SU-DHL-6 (cell line): ENCODE data around the gene IFNGR1.
A peak's percentile ranks its signal among the peaks of the same experiment; 100 is the strongest.

Experiments used
- H2AFZ ChIP-seq: fragments of 200-600 bp; sonication (generic); 2 replicates; pipeline ENCODE4 v1.6.1; 2014; ENCODE audit warnings: low read depth, mild to moderate bottlenecking, moderate library complexity, mixed read lengths, antibody characterized with exemption, low read length; ENCODE audit not compliant: severe bottlenecking
- H3F3A ChIP-seq: fragments of 200-600 bp; shearing (Covaris generic); 2 replicates; pipeline ENCODE4 v1.6.0; 2016; ENCODE audit warnings: antibody characterized with exemption, mild to moderate bottlenecking; ENCODE audit not compliant: insufficient read depth
- H3K27ac ChIP-seq: fragments of 200-600 bp; sonication (generic); 2 replicates; pipeline ENCODE4 v1.5.1; 2016; ENCODE audit warnings: low read depth, mild to moderate bottlenecking, low read length, moderate library complexity, mixed read lengths
- H3K27me3 ChIP-seq: fragments of 200-600 bp; sonication (generic), shearing (Covaris generic); 2 replicates; pipeline ENCODE4 v1.6.0; 2014; ENCODE audit warnings: mild to moderate bottlenecking, low read length
- H3K36me3 ChIP-seq: fragments of 200-600 bp; sonication (generic); 2 replicates; pipeline ENCODE4 v1.6.1; 2014; ENCODE audit warnings: mild to moderate bottlenecking, low read length, mixed read lengths
- H3K4me2 ChIP-seq: fragments of 300-600, 200-600 bp; shearing (Covaris generic), sonication (generic); 2 replicates; pipeline ENCODE4 v1.6.0; 2014; ENCODE audit warnings: low read length, low read depth, mild to moderate bottlenecking; ENCODE audit not compliant: poor library complexity, severe bottlenecking
- H3K4me3 ChIP-seq: fragments of 200-600 bp; sonication (generic); 2 replicates; pipeline ENCODE4 v1.5.1; 2014; ENCODE audit warnings: antibody characterized with exemption, low read length, mild to moderate bottlenecking, mixed read lengths; ENCODE audit not compliant: insufficient read depth, poor library complexity, severe bottlenecking
- H3K79me2 ChIP-seq: fragments of 200-600 bp; sonication (generic); 2 replicates; pipeline ENCODE4 v1.6.1; 2014; ENCODE audit warnings: mild to moderate bottlenecking, low read length, moderate library complexity; ENCODE audit not compliant: insufficient read depth
- H3K9ac ChIP-seq: fragments of 200-600 bp; sonication (generic); 2 replicates; pipeline ENCODE4 v1.7.0; 2014; ENCODE audit warnings: mild to moderate bottlenecking, low read length
- H3K9me2 ChIP-seq: fragments of 200-600 bp; sonication (generic); replicated peaks from 2 replicates; pipeline ENCODE4 v1.6.1; 2014; ENCODE audit warnings: low read length; ENCODE audit not compliant: insufficient read depth
- H3K9me3 ChIP-seq: fragments of 200-600 bp; sonication (generic); 2 replicates; pipeline ENCODE4 v1.6.1; 2014; ENCODE audit warnings: low read length, mixed read lengths; ENCODE audit not compliant: insufficient read depth
- H4K20me1 ChIP-seq: fragments of 200-600 bp; sonication (generic); 2 replicates; pipeline ENCODE4 v1.6.1; 2014; ENCODE audit warnings: low read depth, mild to moderate bottlenecking, antibody characterized with exemption, low read length, moderate library complexity, mixed read lengths
- EZH2phosphoT487 ChIP-seq: fragments of 200-600 bp; sonication (generic), shearing (Covaris generic); conservative IDR thresholded peaks from 2 replicates; pipeline ENCODE4 v1.6.1; 2018; ENCODE audit warnings: mild to moderate bottlenecking, antibody characterized with exemption, low read length, moderate library complexity, mixed read lengths
- TF ChIP-seq, protein P1 (sequence below): fragments of 200-600 bp; sonication (generic); IDR thresholded peaks from one replicate; pipeline ENCODE4 v1.5.1; 2017; ENCODE audit warnings: antibody characterized with exemption, mild to moderate bottlenecking, low read length, moderate library complexity; ENCODE audit not compliant: insufficient read depth, poor library complexity, severe bottlenecking

Gene IFNGR1

GRCh38 chr6:137167702-137168377 lies 51.3 kb downstream of the IFNGR1 start:
- H3K4me2 ChIP-seq = no peak overlapping the region
- no peaks in the 10 kb centered on the region for H3K36me3 ChIP-seq
- H3K79me2 ChIP-seq = no peaks in the 10 kb centered on the region
- no peaks in the 10 kb centered on the region for H4K20me1 ChIP-seq
- H3F3A ChIP-seq = no peaks in the 10 kb centered on the region
- no peak overlapping the region for H3K27ac ChIP-seq
- H3K9ac ChIP-seq = no peak overlapping the region
- TF ChIP-seq, protein P1, sequence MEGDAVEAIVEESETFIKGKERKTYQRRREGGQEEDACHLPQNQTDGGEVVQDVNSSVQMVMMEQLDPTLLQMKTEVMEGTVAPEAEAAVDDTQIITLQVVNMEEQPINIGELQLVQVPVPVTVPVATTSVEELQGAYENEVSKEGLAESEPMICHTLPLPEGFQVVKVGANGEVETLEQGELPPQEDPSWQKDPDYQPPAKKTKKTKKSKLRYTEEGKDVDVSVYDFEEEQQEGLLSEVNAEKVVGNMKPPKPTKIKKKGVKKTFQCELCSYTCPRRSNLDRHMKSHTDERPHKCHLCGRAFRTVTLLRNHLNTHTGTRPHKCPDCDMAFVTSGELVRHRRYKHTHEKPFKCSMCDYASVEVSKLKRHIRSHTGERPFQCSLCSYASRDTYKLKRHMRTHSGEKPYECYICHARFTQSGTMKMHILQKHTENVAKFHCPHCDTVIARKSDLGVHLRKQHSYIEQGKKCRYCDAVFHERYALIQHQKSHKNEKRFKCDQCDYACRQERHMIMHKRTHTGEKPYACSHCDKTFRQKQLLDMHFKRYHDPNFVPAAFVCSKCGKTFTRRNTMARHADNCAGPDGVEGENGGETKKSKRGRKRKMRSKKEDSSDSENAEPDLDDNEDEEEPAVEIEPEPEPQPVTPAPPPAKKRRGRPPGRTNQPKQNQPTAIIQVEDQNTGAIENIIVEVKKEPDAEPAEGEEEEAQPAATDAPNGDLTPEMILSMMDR = no peak
- no peak for TF ChIP-seq EZH2phosphoT487
- H3K4me3 ChIP-seq = no peak overlapping the region
- H2AFZ ChIP-seq = no peak overlapping the region
- H3K9me2 ChIP-seq = no peaks in the 10 kb centered on the region
- H3K27me3 ChIP-seq = no peaks in the 10 kb centered on the region
- H3K9me3 ChIP-seq = peaks cover 15% of the 10 kb centered on the region; the same call in 1 of the 2 replicates

DNA sequence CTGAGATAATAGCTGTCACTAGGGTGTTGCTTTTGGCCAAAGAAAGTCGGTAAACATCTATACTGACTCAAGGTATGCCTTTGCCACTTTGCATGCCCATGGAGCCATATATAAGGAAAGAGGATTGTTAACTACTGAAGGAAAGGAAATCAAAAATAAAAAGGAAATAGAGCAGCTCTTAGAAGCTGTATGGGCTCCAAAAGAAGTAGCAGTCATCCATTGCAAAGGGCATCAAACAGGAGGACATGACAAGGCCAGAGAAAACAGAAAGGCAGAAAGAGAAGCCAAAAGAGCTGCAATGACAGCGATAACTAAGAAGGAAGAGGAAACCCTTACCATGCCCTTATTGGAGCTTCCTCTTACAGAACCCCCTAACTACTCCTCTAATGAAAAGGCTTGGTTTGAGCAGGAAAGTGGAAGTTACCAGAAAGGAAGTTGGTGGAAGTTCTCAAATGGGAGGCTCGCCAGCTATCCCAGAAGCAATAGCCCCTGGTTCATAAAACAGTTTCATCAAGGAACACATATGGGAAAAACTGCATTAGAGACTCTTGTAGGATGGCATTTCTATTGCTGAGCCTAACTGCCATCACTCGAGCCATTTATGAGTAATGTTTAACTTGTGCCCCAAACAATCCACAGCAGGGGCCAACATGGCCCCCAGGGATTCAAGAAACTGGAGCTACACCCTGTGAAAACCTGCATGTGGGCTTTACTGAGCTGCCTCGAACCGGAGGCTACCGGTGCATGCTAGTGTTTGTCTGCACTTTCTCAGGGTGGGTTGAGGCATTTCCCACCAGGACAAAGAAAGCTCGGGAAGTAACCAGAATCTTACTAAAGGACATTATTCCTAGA lies 52.7 kb downstream of the IFNGR1 start:
- Histone ChIP-seq H2AFZ (no peak overlapping the region), H4K20me1 (no peaks in the 10 kb centered on the region), H3K79me2 (no peaks in the 10 kb centered on the region), H3K9me2 (no peaks in the 10 kb centered on the region), H3K36me3 (no peaks in the 10 kb centered on the region), H3K27me3 (no peaks in the 10 kb centered on the region), H3F3A (no peaks in the 10 kb centered on the region), H3K4me3 (no peak overlapping the region), H3K27ac (no peak overlapping the region), H3K9me3 (peaks cover 15% of the 10 kb centered on the region; the same call in 1 of the 2 replicates), H3K4me2 (no peak overlapping the region), H3K9ac (no peak overlapping the region)
- TF ChIP-seq EZH2phosphoT487 = no peak
- TF ChIP-seq, protein P1 = no peak

GRCh38 chr6:137165375-137166246 lies 53.6 kb downstream of the IFNGR1 start:
- H3K4me2 ChIP-seq = no peak overlapping the region
- peaks cover 15% of the 10 kb centered on the region; the same call in 1 of the 2 replicates for H3K9me3 ChIP-seq
- no peaks in the 10 kb centered on the region for H3K36me3 ChIP-seq
- no peaks in the 10 kb centered on the region for H3K27me3 ChIP-seq
- no peaks in the 10 kb centered on the region for H3K79me2 ChIP-seq
- H4K20me1 ChIP-seq = no peaks in the 10 kb centered on the region
- H3K9me2 ChIP-seq = no peaks in the 10 kb centered on the region
- H3K27ac ChIP-seq = no peak overlapping the region
- H3K9ac ChIP-seq = no peak overlapping the region
- TF ChIP-seq EZH2phosphoT487 = no peak
- TF ChIP-seq, protein P1 = peak; percentile 54
- no peaks in the 10 kb centered on the region for H3F3A ChIP-seq
- H3K4me3 ChIP-seq = no peak overlapping the region
- H2AFZ ChIP-seq = no peak overlapping the region
